GM19438 (cell line): ENCODE measurements around the gene GABRQ.
A peak's percentile ranks its signal among the peaks of the same experiment; 100 is the strongest.
"Not testable (repeated sequence)": the region's sequence is repeated elsewhere in the genome, so short reads cannot be mapped to it uniquely, and the experiment has no call there.

ENCODE experiments used
- ATAC-seq: cut with Tn5 transposase; IDR thresholded peaks from one replicate; pipeline ENCODE4 v1.9.1; 2021; ENCODE audit warnings: low read depth; ENCODE audit not compliant: unreplicated experiment

The GABRQ gene

GRCh38 chrX:152656890-152657289 lies 19.2 kb downstream of the GABRQ start:
- ATAC-seq = no peak

- ATAC-seq = no peak
Measured at GRCh38 chrX:152658302-152658701, 20.6 kb downstream of the GABRQ start.

GRCh38 chrX:152663086-152663485 lies 25.4 kb downstream of the GABRQ start:
- ATAC-seq = no peak

GRCh38 chrX:152674135-152674534 lies 36.4 kb downstream of the GABRQ start:
- ATAC-seq = no peak

- not testable (repeated sequence) for ATAC-seq
Measured at GRCh38 chrX:152674652-152675051, 37.0 kb downstream of the GABRQ start.

GRCh38 chrX:152681012-152681411 lies 43.3 kb downstream of the GABRQ start:
- ATAC-seq = peak; percentile 89

- not testable (repeated sequence) for ATAC-seq
Measured at GRCh38 chrX:152697952-152698931, 60.5 kb downstream of the GABRQ start, which contains the start of gene MAGEA3. MAGEA3 (plus strand) TSS chrX:152698794; CDS start chrX:152700833, 2,039 bp downstream.

GRCh38 chrX:152700390-152700789 lies 62.7 kb downstream of the GABRQ start:
- ATAC-seq = not testable (repeated sequence)

- not testable (repeated sequence) for ATAC-seq
Measured at GRCh38 chrX:152706500-152706899, 68.8 kb downstream of the GABRQ start.
